ENCODE data around the gene HID1.
"Not testable (repeated sequence)": the region's sequence is repeated elsewhere in the genome, so short reads cannot be mapped to it uniquely, and the experiment has no call there.

HID1 gene

DNA sequence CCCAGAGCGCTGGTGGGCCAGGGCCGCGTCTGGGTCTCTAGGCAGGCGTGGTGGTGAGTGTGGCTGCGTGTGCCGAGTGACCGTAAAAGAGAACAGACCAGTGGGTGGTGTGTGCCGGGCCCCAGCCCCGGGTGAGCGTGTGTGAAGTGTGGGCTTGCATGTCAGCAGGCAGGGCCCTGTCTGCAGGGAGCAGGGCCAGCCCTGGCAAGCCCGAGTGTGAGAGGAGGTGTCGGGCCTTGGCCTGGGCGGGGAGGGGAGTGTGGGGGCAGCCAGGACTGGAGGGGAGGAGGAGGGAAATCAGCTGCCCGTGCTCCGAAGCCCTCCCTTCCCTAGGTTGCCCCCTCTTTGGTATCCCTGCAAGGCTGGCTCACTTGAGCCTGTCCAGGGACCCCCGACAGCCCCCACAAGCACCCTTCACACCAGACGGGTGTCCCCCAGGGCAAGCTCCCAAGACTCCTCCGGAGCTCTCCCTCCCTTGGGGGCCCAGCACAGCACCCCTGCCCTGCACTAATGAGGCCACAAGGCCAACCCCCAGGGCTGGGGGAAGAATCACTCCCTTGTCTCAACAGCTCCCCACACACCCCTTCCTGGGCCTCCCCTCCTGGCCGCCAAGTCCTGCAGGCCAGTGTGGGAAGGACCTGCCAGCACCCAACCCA is 51.4 kb downstream of the HID1 start:
- DNase-seq, result no peak

- no peak for DNase-seq
These were observed 51.9 kb downstream of the HID1 start for GRCh38 chr17:74920642-74921025.

DNA sequence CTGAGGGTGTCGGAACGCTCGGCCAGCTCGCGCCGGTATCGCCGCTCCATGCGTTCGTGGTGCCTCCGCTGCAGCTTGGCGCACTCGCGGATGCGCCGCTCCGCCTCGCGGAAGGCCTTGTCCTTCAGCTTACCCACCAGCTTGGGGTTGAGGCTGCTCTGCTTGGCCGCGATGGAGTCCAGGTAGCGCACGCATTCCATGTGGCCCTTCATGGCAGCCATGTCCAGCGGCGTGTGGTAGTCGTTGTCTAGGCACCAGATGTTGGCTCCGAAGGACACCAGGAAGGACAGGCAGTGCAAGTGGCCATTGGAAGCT is 52.3 kb downstream of the HID1 start:
- DNase-seq, result no peak

DNA sequence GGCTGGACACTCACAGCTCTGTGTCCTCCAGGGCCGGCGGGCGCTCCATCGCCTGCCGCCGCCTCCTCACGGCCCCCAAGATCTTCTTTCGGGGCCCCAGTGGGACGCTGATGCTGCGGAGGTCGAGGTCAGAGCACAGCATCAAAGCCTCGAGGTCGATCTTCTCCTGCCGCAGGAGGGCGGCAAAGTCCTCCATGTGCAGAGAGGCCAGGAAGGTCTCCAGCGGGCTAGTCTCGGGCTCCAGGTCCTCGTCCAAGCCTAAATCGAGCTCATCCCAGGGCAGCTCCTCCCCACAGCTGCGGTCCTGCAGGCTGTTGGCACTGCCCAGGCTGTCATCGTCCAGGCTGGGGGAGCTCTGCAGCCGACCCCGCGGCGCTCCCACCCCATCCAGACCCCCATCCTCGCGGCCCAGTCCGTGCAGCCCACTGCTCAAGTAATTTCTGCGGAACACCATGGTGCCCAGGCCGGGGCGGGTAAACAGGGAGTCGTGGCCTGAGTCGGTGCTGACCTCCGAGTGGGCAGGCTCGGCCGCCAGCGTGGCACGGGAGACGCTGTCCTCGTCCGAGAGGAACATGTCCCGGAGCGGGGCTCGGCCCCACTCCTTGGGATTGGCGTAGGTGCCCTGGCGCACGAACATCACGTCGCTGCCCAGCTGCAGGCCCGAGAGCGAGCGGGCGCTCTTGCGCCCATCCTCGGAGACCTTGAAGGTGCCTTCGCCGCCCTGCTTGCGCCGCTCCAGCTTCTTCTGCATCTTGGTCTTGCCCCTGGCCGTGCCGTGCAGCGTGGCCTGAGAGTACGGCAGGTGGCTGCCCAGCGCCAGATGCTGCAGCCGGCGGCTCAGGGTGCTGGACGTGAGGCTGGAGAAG is 52.9 kb downstream of the HID1 start:
- DNase-seq, result no peak

DNA sequence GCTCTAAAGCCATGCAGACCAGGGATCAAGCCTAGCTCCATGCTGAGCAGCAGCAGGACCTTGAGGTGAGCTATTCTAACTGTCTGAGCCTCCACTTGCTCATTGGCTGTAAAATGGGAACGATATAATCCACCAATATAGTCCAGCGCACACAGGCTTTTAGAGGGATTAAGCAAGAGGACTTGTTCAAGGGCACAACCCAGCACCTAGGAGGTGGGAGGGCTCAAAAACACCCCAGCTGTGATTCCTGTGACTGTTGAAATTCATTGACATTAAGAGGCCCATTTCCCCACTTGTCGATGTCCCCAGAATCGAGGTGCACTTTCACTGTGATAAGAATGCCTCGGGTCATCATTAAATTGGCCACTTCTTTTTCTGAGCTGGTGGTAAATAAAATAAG is 53.7 kb downstream of the HID1 start:
- no peak for DNase-seq

- no peak for DNase-seq
These were observed 55.1 kb downstream of the HID1 start for GRCh38 chr17:74917430-74917829.

GRCh38 chr17:74916851-74917199 is 55.7 kb downstream of the HID1 start:
- DNase-seq, result no peak

- DNase-seq, result no peak
These were observed 56.3 kb downstream of the HID1 start for GRCh38 chr17:74916136-74916850.

DNA sequence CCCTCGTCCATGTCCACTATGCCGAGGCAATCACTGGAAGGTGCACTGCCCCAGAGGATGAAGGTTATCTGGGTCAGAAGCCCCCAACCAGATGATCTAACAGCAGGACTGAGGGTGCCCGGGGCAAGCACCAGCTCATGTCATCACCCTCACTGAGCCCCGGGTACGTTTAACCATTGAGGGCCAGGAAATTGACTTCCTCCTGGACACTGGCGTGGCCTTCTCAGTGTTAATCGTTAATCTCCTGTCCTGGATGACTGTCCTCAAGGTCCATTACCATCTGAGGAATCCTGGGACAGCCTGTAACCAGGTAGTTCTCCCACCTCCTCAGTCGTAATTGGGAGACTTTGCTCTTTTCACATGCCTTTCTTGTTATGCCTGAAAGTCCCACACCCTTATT is 61.1 kb downstream of the HID1 start:
- not testable (repeated sequence) for DNase-seq

DNA sequence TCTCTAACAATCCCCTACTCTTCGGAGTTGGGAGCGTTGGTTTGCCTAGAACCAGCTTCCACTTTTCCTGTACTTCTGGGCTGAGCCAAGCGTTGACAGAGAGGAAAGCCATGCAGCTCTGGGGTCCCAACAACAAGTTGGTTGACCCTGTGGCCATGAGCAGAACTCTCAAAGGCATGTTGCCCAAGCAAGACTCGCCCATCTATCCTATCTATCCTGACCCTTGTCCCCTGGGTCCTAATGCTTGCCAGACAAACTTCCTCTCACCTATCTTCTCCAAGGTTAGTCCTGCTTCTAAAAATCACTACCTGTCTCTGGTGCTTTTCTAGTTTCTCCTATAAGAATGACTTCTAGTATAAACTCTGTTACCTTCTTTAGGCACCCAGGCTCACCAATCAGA is 63.5 kb downstream of the HID1 start:
- DNase-seq, result not testable (repeated sequence)

- no peak for DNase-seq
These were observed 65.5 kb downstream of the HID1 start for GRCh38 chr17:74907012-74907411.

GRCh38 chr17:74906214-74906793 is 66.3 kb downstream of the HID1 start:
- not testable (repeated sequence) for DNase-seq

DNA sequence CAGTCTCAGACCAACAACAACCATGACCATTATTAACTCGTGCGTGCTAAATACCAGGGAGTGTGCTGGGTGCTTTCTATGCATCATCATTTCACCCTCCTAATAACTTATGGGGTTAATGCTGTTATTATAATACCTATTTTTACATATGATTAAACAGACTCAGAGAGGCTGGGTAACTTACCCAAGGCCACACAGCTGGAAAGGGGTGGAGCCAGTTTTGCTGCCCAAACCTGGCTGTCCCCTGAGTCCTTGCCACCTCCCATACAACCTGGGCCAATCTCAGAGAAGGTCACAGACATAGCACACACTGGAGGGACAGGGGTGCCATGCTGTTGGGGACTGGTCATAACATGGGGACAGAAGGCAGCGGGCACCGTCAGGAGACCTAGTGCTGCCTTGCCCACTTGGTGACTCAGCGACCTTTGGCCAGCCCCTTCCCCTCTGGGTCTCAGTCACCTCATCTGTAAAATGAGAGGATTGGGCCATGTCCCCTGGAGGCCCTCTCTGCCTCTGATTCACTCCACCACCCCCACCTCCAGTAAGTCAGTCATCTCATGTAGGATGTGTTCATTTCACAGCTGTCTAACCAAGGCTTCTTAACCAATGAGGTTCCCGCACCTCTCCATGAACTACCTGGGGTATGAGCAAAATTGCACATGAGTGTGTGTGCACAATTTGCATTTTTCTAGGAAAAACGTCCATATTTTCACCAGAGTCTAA is 67.7 kb downstream of the HID1 start:
- peak; percentile 33 for DNase-seq

DNA sequence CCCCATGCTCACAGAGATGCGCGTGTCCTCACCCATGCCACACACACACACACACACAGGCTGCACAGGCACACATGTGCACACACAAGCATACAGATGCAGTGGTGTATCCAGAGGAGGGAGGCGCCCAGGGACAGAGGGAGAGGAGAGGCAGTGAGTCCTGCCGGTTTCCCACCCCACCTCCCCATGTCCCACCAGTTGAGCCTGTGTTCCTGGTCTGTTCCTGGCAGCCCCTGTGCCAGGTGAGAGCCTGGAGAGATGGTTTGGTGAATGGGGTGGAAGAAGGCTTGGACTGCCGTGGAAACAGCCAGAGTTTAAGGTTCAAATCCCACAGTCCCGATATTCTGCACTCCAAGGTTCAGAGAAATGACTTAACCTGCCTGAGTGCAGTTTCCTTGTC is 68.9 kb downstream of the HID1 start:
- DNase-seq, result no peak

DNA sequence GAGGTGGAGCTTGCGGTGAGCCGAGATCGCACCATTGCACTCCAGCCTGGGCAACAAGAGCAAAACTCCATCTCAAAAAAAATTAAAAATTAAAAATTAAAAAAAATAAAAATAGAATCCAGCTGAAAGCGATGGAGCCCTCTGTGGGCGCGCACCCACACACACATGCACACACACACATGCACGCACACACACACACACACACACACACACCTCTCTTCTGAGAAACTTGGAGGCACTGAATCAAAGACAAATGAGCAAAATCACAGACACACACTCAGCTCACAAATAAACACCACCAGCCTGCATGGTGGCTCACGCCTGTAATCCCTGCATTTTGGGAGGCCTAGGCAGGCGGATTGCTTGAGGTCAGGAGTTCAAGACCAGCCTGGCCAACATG is 69.5 kb downstream of the HID1 start:
- DNase-seq, result no peak

DNA sequence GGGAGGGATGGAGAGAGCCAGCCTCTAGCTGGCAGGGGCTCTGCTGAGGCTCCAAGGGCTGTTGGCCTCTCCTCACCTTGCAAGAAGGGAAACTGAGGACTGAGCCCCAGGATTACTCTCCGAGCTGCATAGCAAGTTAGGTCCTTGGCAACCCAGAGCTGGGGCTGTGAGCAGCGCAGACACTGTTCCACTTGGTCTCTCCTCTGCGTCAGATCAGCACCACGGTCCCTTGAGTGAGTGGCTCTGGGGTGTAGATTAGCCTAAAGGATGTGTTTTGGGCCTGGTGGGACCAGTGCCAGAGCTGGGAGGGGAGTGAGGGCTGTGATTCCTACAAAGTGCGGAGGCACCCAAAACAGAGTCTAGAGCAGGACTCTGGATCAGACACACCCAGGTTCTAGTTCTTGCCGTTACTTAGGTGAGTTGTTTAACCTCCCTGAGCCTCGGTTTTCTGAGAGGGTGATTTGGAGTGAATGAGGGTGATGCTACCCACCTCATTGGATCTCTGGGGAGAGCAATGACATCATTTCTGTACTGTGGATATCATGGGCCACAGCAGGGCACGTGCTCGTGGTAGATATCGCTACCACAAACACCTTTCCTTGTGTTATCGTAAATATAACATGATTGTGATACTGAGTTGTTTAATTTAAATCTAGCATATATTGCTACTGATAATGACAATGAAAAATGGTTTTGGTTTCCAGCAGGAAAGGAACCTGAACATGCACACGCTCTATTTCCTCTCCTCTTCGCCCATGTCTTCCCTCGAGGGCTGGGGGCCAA is 71.0 kb downstream of the HID1 start:
- DNase-seq, result no peak
